Stimulated activated CD8-positive, alpha-beta memory T cell treated with anti-CD3 and anti-CD28 coated beads, Interleukin-15, amount 100 ng/mL, for 1 hour (primary cell): ENCODE measurements around the gene BRIP1.
"Not testable (repeated sequence)": the region's sequence is repeated elsewhere in the genome, so short reads cannot be mapped to it uniquely, and the experiment has no call there.

Source experiments
- DNase-seq: peaks from one replicate; pipeline ENCODE4 v3.0.0-alpha.2; 2020; ENCODE audit warnings: low read depth

BRIP1 gene

DNA sequence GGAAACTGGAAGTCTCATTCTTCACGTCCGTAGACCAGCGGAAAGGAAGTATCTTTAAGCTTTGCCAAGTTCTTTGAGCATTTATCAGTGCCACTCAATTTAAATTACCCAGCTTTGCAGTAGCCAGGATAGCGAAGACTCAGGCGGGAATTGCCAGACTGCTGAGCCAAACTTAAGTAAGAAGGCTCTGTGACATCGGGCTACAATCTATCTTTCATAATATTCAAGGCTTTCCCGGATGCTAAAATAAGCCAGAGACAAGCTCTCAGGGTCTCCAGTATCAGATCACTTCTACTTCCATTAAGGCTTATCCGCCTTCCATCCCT is 436 bp upstream of the BRIP1 start:
- no peak for DNase-seq

DNA sequence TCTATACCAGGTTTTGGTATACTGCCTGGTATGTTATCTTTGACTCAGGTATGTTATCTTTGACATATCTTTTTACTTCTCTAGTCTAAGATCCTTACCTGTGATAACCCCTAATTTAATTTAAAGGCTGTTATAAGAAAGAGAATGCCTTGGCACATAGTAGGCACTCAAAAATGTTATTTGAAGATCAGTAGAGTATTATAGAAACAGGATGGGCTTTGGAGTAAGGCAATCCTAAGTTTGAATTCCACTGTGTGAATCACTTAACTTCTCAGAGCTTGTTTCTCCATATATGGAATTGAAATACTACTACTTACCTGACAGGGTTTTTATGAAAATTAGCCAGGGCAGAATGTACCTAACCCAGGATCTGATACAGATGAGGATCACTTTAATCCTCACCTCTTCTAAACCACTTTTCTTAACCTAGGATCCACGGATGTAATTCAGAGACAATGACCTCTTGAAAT is 1.2 kb downstream of the BRIP1 start:
- DNase-seq = no peak

DNA sequence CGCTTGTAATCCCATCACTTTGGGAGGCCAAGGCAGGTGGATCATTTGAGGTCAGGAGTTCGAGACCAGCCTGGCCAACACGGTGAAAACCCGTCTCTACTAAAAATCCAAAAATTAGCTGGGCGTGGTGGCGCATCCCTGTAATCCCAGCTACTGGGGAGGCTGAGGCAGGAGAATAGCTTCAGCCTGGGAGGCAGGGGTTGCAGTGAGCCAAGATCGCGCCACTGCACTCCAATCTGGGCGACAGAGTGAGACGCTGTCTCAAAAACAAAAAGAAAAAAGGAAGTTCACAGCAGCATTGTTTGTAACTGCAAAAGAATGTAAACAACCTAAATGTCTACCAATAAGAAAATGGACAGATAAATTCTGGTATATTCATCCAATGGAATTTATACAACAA is 2.9 kb downstream of the BRIP1 start:
- not testable (repeated sequence) for DNase-seq

DNA sequence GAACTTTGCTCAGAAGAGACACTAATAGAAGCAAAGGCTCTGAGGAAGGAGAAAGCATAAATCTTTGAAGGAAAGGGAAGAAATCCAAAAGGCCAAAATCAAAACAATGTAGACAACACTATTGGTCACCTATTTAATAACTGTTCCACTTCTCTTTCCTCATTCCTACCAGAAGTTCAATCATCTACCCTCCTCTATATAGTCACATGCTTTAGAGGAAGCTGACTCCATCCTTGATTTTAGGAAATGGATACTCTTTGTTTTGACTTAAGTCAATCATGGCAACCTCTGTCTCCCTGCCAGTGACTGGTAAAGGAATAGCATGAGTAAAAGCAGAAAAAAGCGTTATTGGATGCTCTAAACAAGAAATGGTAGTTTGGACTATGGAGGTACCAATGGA is 7.3 kb downstream of the BRIP1 start:
- no peak for DNase-seq

DNA sequence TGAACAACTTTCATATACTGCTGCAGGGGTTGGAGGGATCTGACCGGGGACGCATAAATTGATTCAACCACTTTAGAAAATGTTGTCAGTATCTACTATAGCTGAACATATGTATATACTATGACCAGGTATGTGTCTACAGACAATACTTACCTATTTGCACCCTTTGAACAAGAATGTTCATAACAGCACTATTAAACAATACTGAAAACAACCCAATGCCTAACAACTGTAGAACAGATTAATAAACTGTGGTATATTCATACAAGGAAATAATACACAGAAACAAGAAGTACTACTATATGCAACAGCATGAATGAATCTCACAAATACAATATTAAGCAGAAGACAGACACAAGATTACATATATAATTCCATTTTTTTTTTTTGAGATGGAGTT is 10.5 kb downstream of the BRIP1 start:
- no peak for DNase-seq

DNA sequence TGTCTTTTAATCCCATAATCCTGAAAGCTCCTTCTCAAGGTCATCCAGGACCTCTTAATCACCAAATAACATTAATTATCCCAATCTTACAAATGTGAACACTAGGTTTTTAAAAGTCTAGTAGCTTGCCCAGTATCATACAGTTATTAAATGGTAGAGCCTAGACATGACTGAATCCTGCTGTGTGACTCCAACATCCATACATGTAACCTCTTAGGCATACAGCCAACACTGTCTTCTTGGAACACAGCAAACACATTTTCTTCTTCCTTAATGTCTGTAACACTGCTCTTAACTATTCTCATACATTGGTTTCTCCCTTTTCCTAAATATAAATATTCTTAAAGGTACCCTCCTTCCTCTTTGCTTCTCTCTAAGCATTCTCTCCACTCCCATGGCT is 13.7 kb downstream of the BRIP1 start:
- no peak for DNase-seq

DNA sequence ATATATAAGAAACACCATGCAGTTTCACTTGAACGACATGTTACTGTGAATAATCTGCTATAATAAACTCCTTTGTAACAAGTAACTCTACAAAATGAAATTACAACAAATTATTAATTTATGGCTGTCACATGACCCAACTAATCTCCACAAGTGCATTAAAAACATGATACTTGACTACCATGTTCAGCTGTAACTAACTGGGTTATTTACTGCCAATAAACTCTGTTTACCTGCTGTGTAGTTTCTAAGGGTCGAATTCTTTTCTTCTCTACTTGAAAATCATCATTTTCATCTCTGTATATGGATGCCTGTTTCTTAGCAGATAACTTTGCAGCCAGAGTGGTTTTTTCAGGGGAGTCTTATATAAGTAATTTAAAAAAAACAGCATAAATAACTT is 14.4 kb downstream of the BRIP1 start:
- no peak for DNase-seq

DNA sequence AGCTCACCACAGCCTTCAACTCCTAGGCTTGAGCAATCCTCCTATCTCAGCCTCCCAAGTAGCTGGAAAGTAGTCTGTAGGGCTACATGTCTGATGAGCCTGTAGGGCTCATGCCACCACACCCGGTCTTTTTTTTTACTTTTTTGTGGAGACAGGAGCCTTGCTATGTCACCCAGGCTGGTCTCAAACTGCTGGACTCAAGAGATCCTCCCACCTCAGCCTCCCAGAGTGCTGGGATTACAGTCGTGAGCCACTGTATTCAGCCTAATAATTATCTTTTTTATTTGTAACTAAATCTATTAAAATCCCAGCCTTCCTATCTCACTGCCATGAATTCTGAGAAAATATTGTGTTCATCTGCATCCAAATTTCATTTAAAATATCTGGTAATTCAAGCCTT is 15.1 kb downstream of the BRIP1 start:
- DNase-seq = no peak

DNA sequence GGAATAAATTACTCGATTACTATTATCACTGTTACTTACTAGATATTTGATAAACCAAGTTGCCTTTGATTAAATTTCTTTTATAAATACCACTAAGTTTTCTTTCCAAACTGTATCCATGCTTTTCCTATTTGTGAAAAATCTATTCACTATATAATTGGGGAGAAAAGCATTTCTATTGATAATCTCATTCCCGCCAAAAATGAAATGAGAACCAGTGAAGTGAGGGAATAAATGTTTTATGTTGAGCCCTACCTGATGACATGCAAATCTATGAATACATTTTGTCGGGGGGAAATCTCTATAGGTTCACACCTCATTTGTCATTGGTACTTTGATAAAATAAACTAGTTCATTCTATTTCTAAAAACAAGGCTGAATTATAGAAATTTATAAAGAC is 15.7 kb downstream of the BRIP1 start:
- DNase-seq = no peak

DNA sequence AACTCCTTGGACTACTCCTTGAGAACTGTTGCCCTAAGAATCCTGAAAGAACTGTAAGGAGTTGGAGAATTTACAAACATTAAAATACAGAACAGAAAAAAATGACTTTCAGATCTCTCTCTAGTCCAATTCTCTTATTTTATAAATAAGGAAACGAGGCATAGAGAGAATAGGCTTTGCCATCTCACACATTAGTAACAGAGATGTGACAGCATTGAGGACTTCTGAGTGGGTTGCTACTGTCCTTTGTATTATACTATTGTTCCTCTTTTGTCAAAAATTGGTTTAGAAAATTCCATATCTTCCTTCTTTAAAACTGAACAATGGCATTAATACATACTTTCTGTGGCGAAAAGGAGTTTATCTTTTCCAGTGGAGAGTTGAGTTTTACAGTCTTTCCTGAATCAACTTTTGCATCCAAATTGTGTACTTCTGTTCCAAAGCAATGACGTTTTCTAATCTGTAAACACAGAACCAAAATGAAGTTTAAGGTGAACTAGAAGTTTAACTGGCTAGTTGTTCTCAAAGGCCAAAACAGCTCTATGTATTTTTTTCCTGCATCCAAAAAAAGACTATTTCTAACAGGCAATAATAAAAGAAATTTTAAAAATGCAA is 16.5 kb downstream of the BRIP1 start:
- DNase-seq = no peak

DNA sequence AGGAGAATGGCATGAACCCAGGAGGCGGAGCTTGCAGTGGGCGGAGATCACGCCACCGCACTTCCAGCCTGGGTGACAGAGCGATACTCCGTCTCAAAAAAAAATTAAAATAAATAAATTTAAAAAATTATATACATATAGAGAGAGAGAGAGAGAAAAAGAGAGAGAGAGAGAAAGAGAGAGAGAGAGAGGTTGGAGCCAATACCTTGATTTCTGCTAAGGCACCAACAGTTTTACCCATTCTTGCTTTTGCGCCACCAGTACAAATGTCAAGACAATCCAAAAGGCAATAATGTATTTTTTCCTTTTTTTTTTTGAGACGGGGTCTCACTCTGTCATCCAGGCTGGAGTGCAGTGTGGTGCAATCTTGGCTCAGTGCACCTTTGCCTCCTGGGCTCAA is 17.2 kb downstream of the BRIP1 start:
- DNase-seq = no peak

DNA sequence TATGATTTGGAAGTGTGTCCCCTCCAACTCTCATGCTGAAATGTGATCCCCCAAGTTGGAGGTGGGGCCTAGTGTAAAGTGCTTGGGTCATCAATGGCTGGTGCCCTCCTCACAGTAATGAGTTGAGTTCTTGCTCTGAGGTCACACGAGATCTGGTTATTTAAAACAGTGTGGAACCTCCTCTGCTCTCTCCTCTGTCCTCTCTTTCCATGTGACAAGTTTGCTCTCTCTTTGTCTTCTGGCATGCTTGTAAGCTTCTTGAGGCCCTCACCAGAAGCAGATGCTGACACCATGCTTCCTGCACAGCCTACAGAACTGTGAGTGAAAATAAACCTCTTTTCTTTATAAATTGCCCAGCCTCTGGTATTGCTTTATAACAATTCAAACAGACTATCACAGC is 19.9 kb downstream of the BRIP1 start:
- DNase-seq = no peak

DNA sequence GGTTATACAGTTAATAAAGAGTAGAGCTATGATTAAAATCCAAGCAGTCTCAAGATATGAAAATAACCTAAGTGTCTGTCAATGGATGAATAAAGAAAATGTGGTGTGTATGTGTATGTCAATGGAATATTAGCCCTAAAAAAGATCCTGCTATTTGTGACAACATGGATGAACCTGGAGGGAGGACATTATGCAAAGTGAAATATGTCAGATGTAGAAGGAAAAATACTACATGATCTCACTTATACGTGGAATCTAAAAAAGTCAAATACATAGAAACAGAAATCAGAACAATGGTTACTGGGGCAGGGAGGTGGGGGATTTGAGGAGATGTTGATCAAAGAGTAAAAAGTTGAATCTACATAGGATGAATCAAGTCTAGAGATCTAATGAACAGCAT is 20.4 kb downstream of the BRIP1 start:
- no peak for DNase-seq

DNA sequence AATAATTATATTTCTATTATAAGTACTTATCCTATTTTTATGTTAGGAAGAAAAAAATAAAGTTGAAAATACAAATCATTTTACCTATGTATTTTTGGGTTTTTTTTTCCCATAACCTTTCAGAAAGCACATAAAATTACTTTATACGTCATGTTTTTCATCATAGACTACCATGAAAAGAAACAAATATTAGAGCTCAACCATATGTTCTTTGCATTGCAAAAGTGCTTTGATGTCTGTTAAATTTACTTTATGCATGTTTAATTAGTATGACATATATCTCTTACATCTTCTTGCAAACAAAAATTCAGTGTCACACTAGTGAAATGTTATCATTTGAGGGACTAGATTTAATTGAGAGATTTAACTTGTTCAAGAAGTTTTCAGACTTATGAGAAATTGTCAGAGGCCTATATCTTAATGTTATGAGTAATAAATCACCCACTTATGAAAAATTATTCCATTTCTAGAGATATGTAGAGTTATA is 24.0 kb downstream of the BRIP1 start:
- no peak for DNase-seq

DNA sequence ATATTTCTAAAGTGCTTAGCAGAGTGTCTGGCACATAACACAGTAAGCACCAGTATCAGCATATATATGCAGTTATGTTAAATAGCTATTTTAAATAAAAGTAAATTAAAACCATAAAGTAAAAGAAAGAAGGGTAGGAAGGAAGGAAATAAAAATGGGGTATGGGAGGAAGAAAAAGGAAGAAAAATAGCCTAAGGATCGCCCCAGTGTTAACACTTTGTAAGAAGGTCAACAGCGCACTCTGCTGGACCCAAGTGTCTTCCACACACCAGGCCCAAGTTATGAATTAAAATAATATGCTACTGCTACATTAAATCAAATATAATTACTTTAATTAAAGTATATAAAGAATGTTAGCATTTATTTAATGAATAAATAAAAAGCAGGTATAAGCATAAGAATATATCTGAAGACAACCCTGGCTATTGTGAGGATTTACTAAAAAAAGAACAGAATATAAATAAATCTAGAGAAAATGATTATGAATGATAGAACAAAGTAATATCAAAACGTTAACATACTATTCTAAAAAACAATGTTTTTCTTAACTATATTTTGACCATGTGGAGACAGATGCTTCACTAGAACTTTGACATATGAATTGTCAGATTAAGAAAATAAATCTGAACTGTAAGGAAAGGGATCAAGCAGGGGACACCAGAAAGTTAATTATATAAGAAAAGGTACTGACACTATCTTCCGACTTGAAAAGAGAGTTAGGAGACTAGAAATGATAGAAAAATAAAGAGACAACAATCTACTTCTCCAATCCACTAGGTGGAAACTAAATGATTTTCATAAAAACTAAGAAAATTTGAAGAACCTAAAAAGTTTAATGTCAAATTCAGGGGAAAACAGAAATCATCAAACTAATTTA is 25.9 kb downstream of the BRIP1 start:
- peak; percentile 19 for DNase-seq

DNA sequence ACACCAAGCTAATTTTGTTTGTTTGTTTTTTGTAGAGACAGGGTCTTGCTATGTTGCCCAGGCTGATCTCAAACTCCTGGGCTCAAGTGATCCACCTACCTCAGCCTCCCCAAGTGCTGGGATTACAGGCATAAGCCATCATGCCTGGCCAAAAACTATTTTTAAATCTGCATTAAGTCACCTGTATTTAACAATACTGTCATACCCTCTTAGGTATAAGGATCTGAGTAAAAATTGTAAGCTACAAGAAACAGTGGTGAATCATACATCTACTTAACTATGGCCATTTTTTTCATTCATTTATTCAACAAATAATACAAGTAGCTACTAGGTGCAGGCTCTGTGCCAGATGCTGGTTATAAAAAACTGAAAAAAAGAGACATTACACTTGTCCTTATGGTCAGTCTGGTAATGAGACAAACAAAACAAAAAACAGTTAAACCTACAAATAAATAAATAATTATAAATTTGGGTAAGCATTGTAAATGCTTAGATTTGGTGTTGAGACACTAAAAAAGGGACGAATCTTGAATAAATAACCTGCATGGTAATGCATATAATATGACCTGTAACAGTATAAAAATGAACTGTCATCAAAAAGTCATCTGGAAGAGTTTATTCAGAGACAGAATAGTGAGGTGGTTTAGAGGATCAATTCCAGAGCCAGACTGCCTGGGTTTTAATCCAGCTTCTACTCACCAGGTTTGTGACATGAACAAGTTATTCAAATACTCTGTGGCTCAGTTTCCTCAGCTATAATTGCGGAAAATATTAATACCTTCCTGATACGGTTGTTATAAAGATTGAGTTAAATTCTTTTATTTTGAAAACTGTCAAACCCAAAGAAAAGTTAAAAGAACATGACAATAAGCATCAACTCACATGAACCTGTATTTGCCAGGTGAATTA is 26.8 kb downstream of the BRIP1 start:
- no peak for DNase-seq

DNA sequence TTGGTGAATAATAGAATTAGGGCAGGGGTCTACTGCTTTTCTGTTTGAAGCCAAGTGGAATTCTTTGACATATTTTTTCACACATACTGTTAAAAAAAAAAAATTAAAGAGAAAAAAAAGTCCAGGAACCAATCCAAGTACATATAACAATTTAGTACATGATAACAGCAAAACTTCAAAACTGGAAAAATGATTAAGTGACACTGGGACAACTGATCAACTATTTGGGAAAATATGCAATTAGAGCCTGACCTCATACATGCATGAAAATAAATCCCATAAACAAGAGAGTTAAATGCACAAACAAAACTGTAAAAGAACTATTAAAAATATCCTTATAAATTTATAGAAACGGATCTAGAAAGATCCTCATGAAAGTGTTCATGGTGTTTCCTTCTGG is 27.7 kb downstream of the BRIP1 start:
- DNase-seq = no peak

DNA sequence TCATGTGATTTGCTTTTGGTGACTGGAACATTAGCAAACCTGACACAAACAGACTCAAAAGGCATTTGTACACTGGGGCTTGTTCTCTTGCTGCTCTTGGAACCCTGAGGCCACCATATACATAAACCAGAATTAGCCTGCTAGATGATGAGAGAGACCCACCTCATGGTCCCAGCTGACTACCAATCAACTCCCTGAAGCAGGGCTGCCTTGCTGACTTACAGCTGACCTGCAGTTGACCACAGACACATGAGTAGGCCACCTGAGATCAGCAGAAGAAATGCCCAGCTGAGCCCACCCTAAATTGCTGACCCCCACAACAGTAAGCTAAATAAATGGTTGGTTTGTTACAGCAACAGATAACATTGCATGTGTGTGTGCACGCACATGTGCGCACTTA is 28.7 kb downstream of the BRIP1 start:
- no peak for DNase-seq

DNA sequence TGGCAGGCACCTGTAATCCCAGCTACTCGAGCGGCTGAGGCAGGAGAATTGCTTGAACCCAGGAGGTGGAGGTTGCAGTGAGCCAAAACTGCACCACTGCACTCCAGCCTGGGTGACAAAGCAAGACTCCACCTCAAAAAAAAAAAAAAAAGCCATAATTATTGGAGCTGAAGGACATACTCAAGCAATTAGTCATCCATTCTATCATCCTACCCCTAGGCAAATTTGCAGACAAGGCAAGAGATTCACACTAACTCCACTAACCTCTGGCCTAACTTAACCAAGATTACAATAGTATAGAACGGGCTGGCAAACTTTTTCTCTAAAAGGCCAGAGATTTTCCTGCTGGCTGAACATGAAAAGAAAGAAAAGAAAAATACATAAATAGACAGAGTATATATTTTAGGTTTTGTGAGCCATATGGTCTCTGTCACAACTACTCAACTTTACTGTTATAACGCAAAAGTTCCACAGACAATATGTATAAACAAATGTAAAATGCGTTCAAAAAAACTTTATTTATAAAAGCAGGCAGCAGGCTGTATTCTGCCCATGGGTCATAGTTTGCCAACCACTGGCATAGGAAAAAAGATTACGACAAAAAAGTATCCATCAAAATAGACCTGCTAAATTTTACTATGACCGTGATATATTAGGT is 29.7 kb downstream of the BRIP1 start:
- DNase-seq = no peak

DNA sequence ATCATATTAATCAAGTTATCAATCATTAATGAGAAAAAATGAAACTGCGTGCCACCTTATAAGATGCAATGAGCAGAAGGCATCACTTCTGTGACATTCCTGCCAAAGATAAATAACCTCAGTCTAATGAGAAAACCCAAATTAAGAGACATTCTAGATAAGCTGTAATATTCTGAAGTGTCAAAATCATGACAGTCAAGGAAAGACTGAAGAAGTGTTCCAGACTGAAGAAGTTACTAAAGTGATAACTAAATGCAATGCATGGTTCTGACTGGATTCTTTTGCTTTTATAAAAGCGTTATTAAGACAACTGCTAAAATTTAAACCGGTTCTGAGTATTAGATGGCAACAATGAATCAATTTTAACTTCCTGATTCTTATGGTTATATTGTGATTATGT is 30.9 kb downstream of the BRIP1 start:
- DNase-seq = no peak

DNA sequence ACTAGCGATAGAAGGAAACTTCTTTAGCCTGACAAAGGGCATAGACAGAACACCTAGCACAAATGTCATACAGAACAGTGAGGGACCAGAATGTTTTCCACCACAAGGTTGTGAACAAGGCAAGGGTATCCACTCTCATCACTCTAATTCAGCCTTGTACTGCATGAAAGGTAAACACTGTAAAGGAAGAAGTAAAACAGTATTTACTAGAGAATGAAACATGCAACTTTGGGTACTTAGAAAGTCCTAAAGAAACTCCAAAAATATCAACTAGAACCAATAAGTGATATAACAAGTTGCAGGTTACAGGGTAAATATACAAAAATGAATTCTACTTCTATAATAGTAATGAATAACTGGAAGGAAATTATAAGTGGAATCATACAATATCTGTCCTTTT is 32.2 kb downstream of the BRIP1 start:
- DNase-seq = no peak

DNA sequence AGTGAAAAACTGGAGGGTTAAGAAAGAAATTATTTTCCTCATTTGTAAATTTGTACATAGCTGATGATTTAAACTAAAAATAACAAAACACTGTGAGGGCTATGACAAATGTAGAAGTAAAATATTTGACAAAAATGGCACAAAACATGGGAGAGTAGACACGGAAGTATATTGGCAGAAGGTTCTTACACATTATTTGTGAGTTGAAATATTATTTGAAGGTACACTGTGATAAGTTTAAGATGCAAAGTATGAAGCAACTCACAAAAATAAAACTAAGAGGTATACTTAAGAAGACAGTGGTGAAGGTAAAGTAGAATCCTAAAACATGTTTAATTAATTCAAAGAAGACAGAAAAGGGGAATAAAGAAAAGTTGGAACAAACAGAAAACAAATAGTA is 34.6 kb downstream of the BRIP1 start:
- DNase-seq = no peak
